SK-N-SH (cell line): ENCODE measurements around the gene MYBPC3.

ENCODE experiments used
- CTCF ChIP-seq: fragments of 200-600 bp; sonication (generic); IDR thresholded peaks from 2 replicates; pipeline ENCODE4 v1.6.1; 2017; ENCODE audit warnings: antibody characterized with exemption, mild to moderate bottlenecking, moderate library complexity
- EP300 ChIP-seq, 2 experiments: IDR thresholded peaks; 2 replicates each; pipeline versions ENCODE4 v1.4.0 to v1.6.1; 2012; ENCODE audit warnings: borderline replicate concordance in 1 of 2, low read depth in 1 of 2, low read length in 1 of 2
- GATA2 ChIP-seq: sonication (generic); formaldehyde crosslinking; IDR thresholded peaks from 2 replicates; pipeline ENCODE4 v1.5.0; 2020; ENCODE audit warnings: mild to moderate bottlenecking, missing genetic modification reagents
- MXI1 ChIP-seq: IDR thresholded peaks from 2 replicates; pipeline ENCODE4 v1.6.1; 2012; ENCODE audit warnings: mild to moderate bottlenecking, low read depth, low read length, improper control_type of control experiment
- SMC3 ChIP-seq: IDR thresholded peaks from 2 replicates; pipeline ENCODE4 v1.6.1; 2012; ENCODE audit warnings: low read depth, low read length, improper control_type of control experiment

GRCh38 chr11:47318166-47318565 lies 34.3 kb downstream of the MYBPC3 start:
- TF ChIP-seq CTCF: no peak
- no peak for TF ChIP-seq GATA2 (CRISPR knock-in tag)
- no peak for TF ChIP-seq SMC3
- TF ChIP-seq MXI1: no peak
- no peak for TF ChIP-seq EP300 (IDR thresholded peaks at IDR 0.05; ENCODE audit: borderline replicate concordance in 1 of 2, low read depth in 1 of 2, low read length in 1 of 2)
